HG02840 (cell line): ENCODE data around the gene PTPN1.
"Not testable (repeated sequence)": the region's sequence is repeated elsewhere in the genome, so short reads cannot be mapped to it uniquely, and the experiment has no call there.

Experiments used
- ATAC-seq: cut with Tn5 transposase; IDR thresholded peaks from one replicate; pipeline ENCODE4 v1.9.1; 2021; ENCODE audit warnings: mild to moderate bottlenecking, moderate library complexity, moderate number of reproducible peaks; ENCODE audit not compliant: unreplicated experiment, low FRiP score

PTPN1 gene

GRCh38 chr20:50526403-50526989 is 16.3 kb downstream of the PTPN1 start:
- ATAC-seq: no peak

- no peak for ATAC-seq
These were observed 17.0 kb downstream of the PTPN1 start for GRCh38 chr20:50527068-50527605.

- ATAC-seq: no peak
These were observed 17.9 kb downstream of the PTPN1 start for GRCh38 chr20:50528129-50528528.

DNA sequence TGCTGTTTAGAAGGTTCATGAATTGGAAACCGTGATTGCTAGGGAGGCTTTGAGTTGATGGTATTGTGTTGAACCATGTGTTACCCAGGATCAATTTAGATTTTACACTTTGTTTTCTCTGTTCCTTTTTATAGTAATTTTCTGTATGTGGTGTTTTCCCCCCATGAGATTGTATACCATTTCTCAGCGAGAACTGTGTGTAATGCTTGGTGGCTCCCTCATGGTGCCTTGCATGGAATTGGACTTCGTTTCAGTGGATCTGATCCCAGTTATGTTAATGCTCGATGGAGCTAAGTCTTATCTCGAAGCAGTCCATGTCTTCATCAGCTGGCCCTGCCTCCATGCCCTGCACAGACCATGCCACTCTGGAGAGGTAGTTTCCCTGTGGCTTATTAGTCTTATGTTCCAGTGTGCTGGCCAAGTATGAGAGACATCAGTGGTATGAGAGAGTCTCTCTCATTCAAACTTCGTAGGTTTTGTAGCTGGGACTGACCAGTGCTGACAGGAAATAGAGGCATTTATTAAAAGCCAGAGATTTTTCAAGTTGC is 18.7 kb downstream of the PTPN1 start:
- no peak for ATAC-seq

- ATAC-seq: no peak
These were observed 22.0 kb downstream of the PTPN1 start for GRCh38 chr20:50532221-50532620.

DNA sequence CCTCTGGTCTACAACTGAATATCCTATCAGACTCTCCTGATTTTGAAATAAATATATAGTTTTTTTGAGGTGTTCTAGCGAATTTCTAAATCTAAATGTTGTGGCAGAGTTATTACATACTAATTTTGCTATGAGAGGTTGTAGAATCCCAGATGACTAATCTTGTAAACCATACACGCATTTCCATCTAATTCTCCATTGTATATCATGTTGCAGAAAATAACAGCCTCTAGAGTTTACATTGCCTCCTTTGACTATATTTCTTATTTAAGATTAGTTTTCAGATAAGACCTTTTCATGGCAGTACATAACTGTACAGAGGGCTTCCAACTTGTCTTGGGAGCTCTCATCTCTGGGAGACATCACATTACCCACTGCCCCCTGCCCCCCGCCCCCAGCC is 22.9 kb downstream of the PTPN1 start:
- no peak for ATAC-seq

GRCh38 chr20:50533464-50533863 is 23.3 kb downstream of the PTPN1 start:
- ATAC-seq: no peak

DNA sequence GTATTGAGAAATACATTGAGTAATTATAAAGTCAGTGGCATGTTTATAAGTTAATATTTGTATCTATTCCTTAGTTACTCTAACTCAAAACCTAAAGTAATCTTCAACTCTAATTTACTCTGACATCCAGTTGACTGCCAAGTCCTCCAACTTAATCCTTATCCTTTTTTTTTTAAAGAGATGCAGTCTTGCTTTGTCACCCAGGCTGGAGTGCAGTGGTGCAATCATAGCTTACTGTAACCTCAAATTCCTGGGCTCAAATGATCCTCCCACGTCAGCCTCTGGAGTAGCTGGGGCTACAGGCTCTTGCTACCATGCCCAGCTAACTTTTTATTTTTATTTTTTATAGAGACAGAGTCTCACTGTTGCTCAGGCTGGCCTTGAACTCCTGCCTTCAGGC is 24.4 kb downstream of the PTPN1 start:
- no peak for ATAC-seq

GRCh38 chr20:50535162-50535561 is 25.0 kb downstream of the PTPN1 start:
- ATAC-seq: no peak

- no peak for ATAC-seq
These were observed 26.1 kb downstream of the PTPN1 start for GRCh38 chr20:50536333-50536732.

GRCh38 chr20:50537546-50538201 is 27.5 kb downstream of the PTPN1 start:
- ATAC-seq: no peak

DNA sequence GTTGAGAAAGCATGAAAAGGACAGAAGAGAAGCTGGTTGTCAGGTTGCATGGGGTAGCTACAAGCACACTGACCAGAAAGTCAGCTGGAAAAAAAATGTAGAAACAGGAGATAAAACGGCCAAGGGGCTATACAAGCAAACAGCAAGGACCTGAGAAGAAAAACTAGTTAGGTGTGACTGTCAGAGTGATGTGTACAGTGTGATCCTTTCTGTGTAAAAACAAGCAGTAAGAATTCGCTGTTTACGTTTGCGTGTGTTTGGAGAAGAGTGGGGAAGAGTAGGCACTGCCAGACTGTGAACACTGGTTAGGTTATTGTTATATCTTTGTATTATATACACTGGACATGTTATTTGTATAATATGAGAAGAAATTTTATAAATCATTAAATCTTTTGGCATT is 28.1 kb downstream of the PTPN1 start:
- ATAC-seq: no peak

- not testable (repeated sequence) for ATAC-seq
These were observed 29.6 kb downstream of the PTPN1 start for GRCh38 chr20:50539798-50540197.

DNA sequence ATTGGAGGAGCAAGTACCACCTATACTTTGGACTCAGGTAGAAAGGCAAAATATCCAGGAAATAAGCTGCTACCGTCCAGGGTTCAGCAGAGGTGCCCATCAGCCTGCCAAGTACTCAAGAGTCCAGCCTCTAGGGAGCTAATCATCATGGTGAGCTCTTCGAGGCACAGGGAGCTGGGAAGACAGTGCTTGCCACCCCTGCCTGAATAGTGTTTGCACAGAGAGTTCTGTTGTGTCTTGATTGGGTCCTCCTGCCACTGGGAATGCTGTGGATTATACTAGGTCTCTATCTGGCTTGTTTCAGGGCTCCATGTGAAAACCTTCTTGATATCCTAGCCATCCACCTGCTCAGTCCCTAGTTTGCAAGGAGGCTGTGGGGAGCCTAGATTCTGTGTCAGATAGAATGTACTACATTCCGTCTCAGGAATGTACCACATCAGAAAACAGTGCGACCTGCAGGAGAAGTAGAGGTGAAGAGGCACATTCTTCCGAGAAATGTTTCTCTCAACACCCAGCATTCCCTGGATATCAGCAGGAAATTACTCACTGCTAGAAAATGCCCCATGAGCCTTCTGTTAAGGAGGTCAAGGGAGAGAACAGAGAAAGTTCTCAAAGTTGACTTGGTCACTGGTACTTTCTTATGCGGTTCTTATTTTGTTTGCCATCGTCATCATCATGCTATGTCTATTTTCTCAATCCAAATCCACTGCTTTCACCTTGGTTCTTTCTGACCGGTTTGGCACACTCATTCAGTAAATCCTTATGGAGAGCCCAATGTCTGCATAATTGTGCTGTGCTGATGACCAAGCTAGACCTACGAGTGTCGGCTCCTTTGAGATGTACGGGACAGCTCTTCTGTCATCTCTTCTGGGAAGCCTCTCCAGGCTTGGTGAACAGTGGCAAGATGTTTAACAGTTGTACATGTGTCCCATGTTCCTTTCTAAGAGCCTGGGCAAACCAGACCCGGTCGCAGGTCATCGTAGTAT is 30.7 kb downstream of the PTPN1 start:
- peak; percentile 18 for ATAC-seq

DNA sequence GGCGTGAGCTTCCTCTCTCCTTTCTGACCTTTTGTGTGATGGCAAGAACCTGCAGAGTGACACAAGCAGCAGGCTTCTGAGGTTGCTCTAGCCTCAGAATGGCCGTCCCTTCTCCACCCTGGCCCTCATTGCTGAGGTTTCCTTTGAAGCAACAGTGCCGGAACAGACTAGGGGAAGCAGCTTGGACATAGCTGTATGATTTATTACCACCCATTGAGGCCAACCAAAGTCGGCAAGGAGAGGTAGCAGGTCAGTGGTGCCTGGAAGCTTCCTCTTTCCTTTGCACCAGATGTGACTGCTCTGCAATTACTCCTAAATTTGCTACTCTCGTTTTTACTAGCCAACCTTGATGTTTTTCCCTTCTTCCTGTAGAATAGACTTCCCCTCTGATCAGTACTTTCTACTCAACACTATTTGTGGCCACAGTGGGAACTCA is 31.4 kb downstream of the PTPN1 start:
- peak; percentile 46 for ATAC-seq

DNA sequence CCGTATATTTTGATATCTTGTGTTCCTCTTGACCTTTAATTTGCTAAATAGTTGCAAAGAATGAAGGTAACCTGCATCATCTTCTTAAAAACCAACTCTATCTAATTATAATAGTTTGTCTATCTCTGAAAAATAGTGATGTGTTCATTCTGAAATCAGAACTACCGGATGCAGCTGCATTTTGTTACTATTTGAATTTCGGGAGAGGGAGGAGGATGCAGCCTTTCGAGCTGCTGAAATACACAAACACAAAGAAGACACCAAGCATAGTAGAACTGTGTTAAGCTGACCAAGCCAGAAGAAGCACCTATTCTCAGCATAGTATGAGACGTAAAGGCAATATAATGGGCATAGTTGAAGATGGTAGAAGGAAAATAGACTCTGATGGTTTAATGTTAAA is 33.1 kb downstream of the PTPN1 start:
- ATAC-seq: no peak

GRCh38 chr20:50545126-50545525 is 34.9 kb downstream of the PTPN1 start:
- no peak for ATAC-seq

GRCh38 chr20:50546729-50547314 is 36.6 kb downstream of the PTPN1 start:
- no peak for ATAC-seq

DNA sequence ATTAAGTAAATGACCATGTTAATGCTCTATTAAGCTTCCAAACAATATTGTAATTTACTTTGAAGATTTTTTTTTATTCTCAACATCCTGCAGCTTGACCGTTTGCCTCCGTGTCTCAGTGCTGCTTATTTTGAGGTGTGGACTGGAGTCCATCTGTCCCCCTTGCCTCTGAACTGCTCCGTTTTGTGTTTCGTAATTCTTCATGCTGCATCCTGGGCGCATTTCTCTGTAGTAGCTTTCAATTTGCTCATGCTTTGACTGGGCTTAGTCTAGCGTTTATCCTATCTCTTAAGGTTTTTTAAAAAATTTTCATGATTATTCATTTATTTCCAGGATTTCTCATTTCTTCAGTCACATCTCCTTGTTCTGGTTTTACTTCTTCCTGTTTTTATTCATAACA is 37.8 kb downstream of the PTPN1 start:
- ATAC-seq: no peak

- ATAC-seq: no peak
These were observed 38.2 kb downstream of the PTPN1 start for GRCh38 chr20:50548396-50548795.
